Body of pancreas (tissue), 4 donors: ENCODE results near the gene NF2.

Experiments used
- CTCF ChIP-seq, 7 experiments: fragments of 450-650 bp in 4 of 7; fragments of 200-600 bp in 3 of 7; sonication (generic) in 3 of 7; IDR thresholded peaks; one replicate each; pipeline ENCODE4 v1.5.1; 2016 to 2019; ENCODE audit warnings: antibody characterized with exemption in 7 of 7
- POLR2A ChIP-seq, 3 donors: fragments of 450-650 bp; IDR thresholded peaks; one replicate each; pipeline ENCODE4 v1.6.1; 2016; ENCODE audit warnings: antibody characterized with exemption in 3 of 3, mild to moderate bottlenecking in 2 of 3

- no peak for TF ChIP-seq CTCF (IDR thresholded peaks at IDR 0.05)
- TF ChIP-seq POLR2A (IDR thresholded peaks at IDR 0.05) = no peak
These were observed 103.1 kb downstream of the NF2 start for GRCh38 chr22:29706486-29706885.
